K562 (cell line): ENCODE data around the gene AFF3. TPM values are rescaled to one million over a fixed set of nuclear protein-coding genes. Genes with fewer than 3 reads are reported as not detected.

Experiments used
- ATAC-seq: fragments of 200-7000 bp; cut with Tn5 transposase; 3 replicates; pipeline ENCODE4 v1.9.1; 2020; ENCODE audit warnings: moderate library complexity
- BruUV-seq: library from RNA; stranded (reverse); fragments of 400-500 nt; replicated peaks from 2 replicates; lab custom pipeline; 2021; lab: Mats Ljungman, UMichigan
- CTCF ChIA-PET: fragments of 300-600 bp; formaldehyde crosslinking; extraction: SDS; loops from one replicate; lab custom pipeline; 2021; ENCODE audit warnings: low intra/inter-chr PET ratio; lab: Yijun Ruan, JAX
- POLR2A ChIA-PET: fragments of 300-600, 350-650 bp; sonication (Branson Sonifier 250); formaldehyde crosslinking; extraction: SDS; loops from one replicate; lab custom pipeline; 2021; ENCODE audit warnings: antibody characterized with exemption, inconsistent platforms; lab: Yijun Ruan, JAX
- DNase-seq, 4 experiments: peaks; one replicate each; pipeline versions ENCODE4 v3.0.0 to v3.0.0-alpha.2; 2011 to 2018; ENCODE audit warnings: low spot score in 3 of 4, mixed read lengths in 3 of 4; ENCODE audit errors: extremely low read depth in 1 of 4
- FAIRE-seq: peaks from 2 replicates; lab custom pipeline; 2011; peaks lifted over from hg19 to GRCh38; lab: Jason Lieb, UNC
- H2AFZ ChIP-seq: 2 replicates; pipeline ENCODE4 v1.6.0; 2011; ENCODE audit warnings: low read depth, low read length, control low read depth, inconsistent platforms
- H3K27ac ChIP-seq: fragments of 200-600 bp; 3 replicates; pipeline ENCODE4 v1.8.0; 2011; ENCODE audit warnings: low read depth, mild to moderate bottlenecking, control low read depth, inconsistent platforms, low read length, moderate library complexity, mixed read lengths; ENCODE audit errors: extremely low read depth
- H3K27me3 ChIP-seq, 2 experiments: fragments of 300-600 bp in 1 of 2; 2 replicates in 1 of 2; 3 replicates in 1 of 2; pipeline versions ENCODE4 v1.6.0 to v1.8.0; 2011; ENCODE audit warnings: inconsistent platforms in 2 of 2, low read length in 2 of 2, mild to moderate bottlenecking in 1 of 2, mixed read lengths in 1 of 2, moderate library complexity in 1 of 2; ENCODE audit not compliant: control insufficient read depth in 2 of 2, insufficient read depth in 2 of 2
- H3K36me3 ChIP-seq: fragments of 300-600 bp; 3 replicates; pipeline ENCODE4 v1.8.0; 2011; ENCODE audit warnings: mild to moderate bottlenecking, low read length, inconsistent platforms; ENCODE audit not compliant: control insufficient read depth, insufficient read depth
- H3K4me1 ChIP-seq, 2 experiments: fragments of 200-600 bp in 1 of 2; replicated peaks in 1 of 2; 2 replicates in 1 of 2; 3 replicates in 1 of 2; pipeline versions ENCODE4 v1.5.1 to v1.8.0; 2011; ENCODE audit warnings: inconsistent platforms in 2 of 2, low read length in 2 of 2, mild to moderate bottlenecking in 1 of 2, mixed read lengths in 1 of 2, moderate library complexity in 1 of 2; ENCODE audit not compliant: control insufficient read depth in 2 of 2, insufficient read depth in 2 of 2
- H3K4me2 ChIP-seq: 2 replicates; pipeline ENCODE4 v1.6.1; 2011; ENCODE audit warnings: low read length, control low read depth, inconsistent platforms, mixed read lengths; ENCODE audit not compliant: insufficient read depth
- H3K4me3 ChIP-seq: fragments of 200-600 bp; sonication (generic), shearing (Covaris generic); 2 replicates; pipeline ENCODE4 v1.5.1; 2016; ENCODE audit warnings: control low read depth, inconsistent platforms
- H3K79me2 ChIP-seq: fragments of 200-600 bp; 3 replicates; pipeline ENCODE4 v1.8.0; 2011; ENCODE audit warnings: low read length, inconsistent platforms; ENCODE audit not compliant: control insufficient read depth, insufficient read depth
- H3K9ac ChIP-seq, 2 experiments: 2 replicates each; pipeline versions ENCODE4 v1.6.0 to v1.6.1; 2011; ENCODE audit warnings: low read depth in 2 of 2, low read length in 2 of 2, control low read depth in 1 of 2, inconsistent platforms in 1 of 2, mild to moderate bottlenecking in 1 of 2, mixed read lengths in 1 of 2; ENCODE audit not compliant: insufficient read depth in 1 of 2
- H3K9me1 ChIP-seq: one replicate; pipeline ENCODE4 v1.6.0; 2011; ENCODE audit warnings: inconsistent platforms, mild to moderate bottlenecking, low read length, moderate library complexity; ENCODE audit not compliant: control insufficient read depth, insufficient read depth
- H3K9me3 ChIP-seq: replicated peaks from 2 replicates; pipeline ENCODE4 v1.5.1; 2011; ENCODE audit warnings: low read depth, low read length, inconsistent platforms; ENCODE audit not compliant: control insufficient read depth, insufficient read depth
- H4K20me1 ChIP-seq: replicated peaks from 2 replicates; pipeline ENCODE4 v1.6.1; 2011; ENCODE audit warnings: low read length, inconsistent platforms, mixed read lengths; ENCODE audit not compliant: control insufficient read depth, insufficient read depth
- CEBPG ChIP-seq, 3 experiments: fragments of 200-800 bp in 1 of 3; sonication (Bioruptor generic) in 1 of 3; sonication (generic) in 1 of 3; formaldehyde crosslinking in 1 of 3; IDR thresholded peaks in 2 of 3; conservative IDR thresholded peaks in 1 of 3; 2 replicates each; pipeline versions ENCODE4 v1.6.1 to v1.8.0; 2016 to 2022; ENCODE audit warnings: missing compliant biosample characterization in 2 of 3, missing genetic modification characterization in 2 of 3, mild to moderate bottlenecking in 1 of 3, missing genetic modification reagents in 1 of 3
- CREB1 ChIP-seq, 2 experiments: sonication (generic) in 1 of 2; formaldehyde crosslinking in 1 of 2; IDR thresholded peaks; 2 replicates each; pipeline versions ENCODE4 v1.6.1 to v1.8.0; 2012 to 2022; ENCODE audit warnings: inconsistent platforms in 1 of 2, mild to moderate bottlenecking in 1 of 2, missing genetic modification reagents in 1 of 2, moderate library complexity in 1 of 2
- HLTF ChIP-seq: fragments of 450-650 bp; IDR thresholded peaks from 2 replicates; pipeline ENCODE4 v1.6.1; 2016
- HNRNPH1 ChIP-seq: fragments of 200-400 bp; formaldehyde crosslinking; optimal IDR thresholded peaks from 2 replicates; pipeline ENCODE3; 2017; ENCODE audit warnings: low read depth, mild to moderate bottlenecking, low read length, moderate library complexity
- KDM5B ChIP-seq: fragments of 200-600 bp; sonication (generic); IDR thresholded peaks from 2 replicates; pipeline ENCODE4 v1.6.1; 2012; ENCODE audit warnings: low read depth, mild to moderate bottlenecking, moderate library complexity, low read length, control low read depth, inconsistent platforms; ENCODE audit not compliant: insufficient replicate concordance
- KLF13 ChIP-seq: fragments of 450-650 bp; IDR thresholded peaks from 2 replicates; pipeline ENCODE4 v1.6.1; 2016; ENCODE audit warnings: missing genetic modification characterization, low read depth, mild to moderate bottlenecking, missing compliant biosample characterization, moderate library complexity, borderline replicate concordance
- MBD2 ChIP-seq: sonication (generic); IDR thresholded peaks from 2 replicates; pipeline ENCODE4 v1.6.1; 2016; ENCODE audit warnings: low read depth, borderline replicate concordance
- NCOA2 ChIP-seq, 2 experiments: fragments of 450-650 bp; IDR thresholded peaks; 2 replicates each; pipeline ENCODE4 v1.6.1; 2018; ENCODE audit warnings: mild to moderate bottlenecking in 2 of 2, moderate library complexity in 1 of 2; ENCODE audit not compliant: partially characterized antibody in 2 of 2
- PRPF4 ChIP-seq: fragments of 200-400 bp; formaldehyde crosslinking; IDR thresholded peaks from one replicate; pipeline ENCODE4 v1.6.1; 2017; ENCODE audit warnings: low read length, low read depth, mild to moderate bottlenecking; ENCODE audit not compliant: insufficient read depth, poor library complexity, severe bottlenecking
- SMARCE1 ChIP-seq: fragments of 450-650 bp; IDR thresholded peaks from 2 replicates; pipeline ENCODE4 v1.7.1; 2016; ENCODE audit warnings: mild to moderate bottlenecking
- ZBTB8A ChIP-seq: fragments of 450-650 bp; IDR thresholded peaks from 2 replicates; pipeline ENCODE4 v1.6.1; 2018; ENCODE audit warnings: mild to moderate bottlenecking, moderate library complexity; ENCODE audit not compliant: partially characterized antibody
- WGBS: fragments of 100-300 bp; shearing (Covaris generic); methylation state at CpG from one replicate; pipeline ENCODE4 v1.1.6; 2016; ENCODE audit warnings: low coverage, mixed read lengths; ENCODE audit not compliant: insufficient coverage; ENCODE audit errors: missing lambda C conversion rate; 5-methylcytosine and 5-hydroxymethylcytosine counted together
- in situ Hi-C: fragments of 300-500 bp; cut with MboI; formaldehyde crosslinking; loops from 4 replicates; pipeline ENCODE4 v1.15.0; 2018; ENCODE audit warnings: inconsistent platforms, mixed read lengths
- intact Hi-C: fragments of 100-400 bp; cut with micrococcal nuclease; formaldehyde crosslinking; loops from 2 replicates; pipeline ENCODE4 v1.14.2; 2022
- polyA plus RNA-seq, 8 experiments: library from polyadenylated mRNA; depleted of rRNA in 4 of 8; stranded (reverse) in 5 of 8; unstranded in 3 of 8; fragments of >200 nt; fragmentation: Nextera tagmentation in 2 of 8; fragmentation: Illumina TruSeq in 1 of 8; extraction: Ambion mirVana in 2 of 8; extraction: Trizol in 1 of 8; gene quantifications; 2 replicates each; pipeline versions ENCODE4 v1.2.1 to v1.2.3, GENCODE V29; 2011 to 2014; ENCODE audit warnings: inconsistent platforms in 1 of 8, missing spikeins in 1 of 8
- total RNA-seq, 7 experiments: library from RNA; depleted of rRNA in 6 of 7; stranded (reverse); fragments of >200 nt in 6 of 7; fragmentation: Illumina TruSeq in 2 of 7; extraction: Trizol in 2 of 7; gene quantifications; 2 replicates each; pipeline versions ENCODE4 v1.2.1 to v1.2.3, GENCODE V29; 2011 to 2021; ENCODE audit warnings: low replicate concordance in 1 of 7

Gene AFF3
- total and polyA plus RNA-seq, 9 of the 15 experiments (the other 6 are each of a cell fraction or from before 2014, with no cell fraction given): 0.02 to 0.11 TPM; not detected in 7

- no peak for ATAC-seq
- POLR2A ChIA-PET: no interaction called here
- peaks cover 19 to 24% of the 10 kb centered on the region in 2 experiments for H3K27me3 ChIP-seq
- H3K79me2 ChIP-seq: no peaks in the 10 kb centered on the region
- intact Hi-C loops: no loop called here
- no peak for DNase-seq
- H2AFZ ChIP-seq: no peak overlapping the region
- H3K4me2 ChIP-seq: no peak overlapping the region
- H4K20me1 ChIP-seq: no peaks in the 10 kb centered on the region
- H3K9ac ChIP-seq: no peak overlapping the region
- CTCF ChIA-PET: no interaction called here
- WGBS: 5% methylated on average over 5 of the region's 5 CpGs
- TF ChIP-seq SMARCE1 (no peak), CEBPG (CRISPR knock-in tag; IDR thresholded peaks at IDR 0.05) (no peak), CEBPG (tag; conservative IDR thresholded peaks at IDR 0.05 in 1 of 2, IDR thresholded peaks at IDR 0.05 in 1 of 2) (0 out of 4 replicates have a peak, but pooled peaks of 1 of the 2 experiments have one; percentile 20)
- TF ChIP-seq, all 486 proteins: peak for 1
- Histone ChIP-seq H3K27ac (no peak overlapping the region), H3K36me3 (no peaks in the 10 kb centered on the region), H3K9me1 (no peaks in the 10 kb centered on the region), H3K4me1 (no peaks in the 10 kb centered on the region), H3K9me3 (no peaks in the 10 kb centered on the region), H3K4me3 (no peak overlapping the region)
- no TSS peak for BruUV-seq
- no peak for FAIRE-seq
- in situ Hi-C loops: loop anchor here (25.0 kb wide), 1 partner anchor 244 kb away; no protein-coding TSS in a partner anchor
Observed at GRCh38 chr2:99805930-99806476, 336.4 kb downstream of the AFF3 start.

- Histone ChIP-seq H3K4me1 (no peaks in the 10 kb centered on the region), H2AFZ (no peak overlapping the region), H3K27ac (no peak overlapping the region), H4K20me1 (no peaks in the 10 kb centered on the region), H3K4me2 (no peak overlapping the region), H3K9ac (no peak overlapping the region), H3K79me2 (no peaks in the 10 kb centered on the region), H3K9me3 (no peaks in the 10 kb centered on the region), H3K36me3 (no peaks in the 10 kb centered on the region), H3K27me3 (peaks cover 12 to 19% of the 10 kb centered on the region in 2 experiments), H3K9me1 (no peaks in the 10 kb centered on the region), H3K4me3 (no peak overlapping the region)
- DNase-seq: no peak
- no TSS peak for BruUV-seq
- ATAC-seq: no peak
- intact Hi-C loops: no loop called here
- ChIA-PET CTCF (no interaction called here), POLR2A (no interaction called here)
- FAIRE-seq: no peak
- in situ Hi-C loops: loop anchor here (25.0 kb wide), 1 partner anchor 242 kb away; no protein-coding TSS in a partner anchor
- 0% methylated on average over 1 of the region's 1 CpG for WGBS
- no peak for TF ChIP-seq CREB1 (IDR thresholded peaks at IDR 0.05)
- TF ChIP-seq CREB1 (CRISPR knock-in tag; IDR thresholded peaks at IDR 0.05): no peak
- no peak for TF ChIP-seq MBD2
- no peak for TF ChIP-seq HLTF
- no peak for TF ChIP-seq NCOA2 (IDR thresholded peaks at IDR 0.05; ENCODE audit: partially characterized antibody in 2 of 2)
- no peak for TF ChIP-seq KDM5B
- TF ChIP-seq KLF13 (tag): no peak
- TF ChIP-seq PRPF4: no peak
- TF ChIP-seq HNRNPH1: no peak
- TF ChIP-seq ZBTB8A: no peak
Observed at GRCh38 chr2:99803846-99804245, 338.5 kb downstream of the AFF3 start.
